Glutamatergic neuron (in vitro differentiated cells): Measurements from ENCODE around the gene IMMP1L. TPM values are rescaled to one million over a fixed set of nuclear protein-coding genes. Genes with fewer than 3 reads are reported as not detected.
A peak's percentile ranks its signal among the peaks of the same experiment; 100 is the strongest.

Source experiments
- DNase-seq: peaks from one replicate; pipeline ENCODE4 v3.0.0; 2022
- H3K27ac Mint-ChIP-seq: one replicate; pipeline ENCODE4 v1.8.0; 2020; ENCODE audit warnings: mild to moderate bottlenecking, mixed read lengths, inconsistent platforms; ENCODE audit not compliant: unreplicated experiment
- H3K27me3 Mint-ChIP-seq: one replicate; pipeline ENCODE4 v1.8.0; 2020; ENCODE audit warnings: mild to moderate bottlenecking, moderate library complexity, mixed read lengths, inconsistent platforms; ENCODE audit not compliant: unreplicated experiment
- H3K36me3 Mint-ChIP-seq: one replicate; pipeline ENCODE4 v1.8.0; 2020; ENCODE audit warnings: mild to moderate bottlenecking, mixed read lengths, inconsistent platforms; ENCODE audit not compliant: unreplicated experiment
- H3K4me1 Mint-ChIP-seq: one replicate; pipeline ENCODE4 v1.8.0; 2020; ENCODE audit warnings: mild to moderate bottlenecking, low read depth, mixed read lengths, inconsistent platforms; ENCODE audit not compliant: unreplicated experiment
- H3K4me3 Mint-ChIP-seq: one replicate; pipeline ENCODE4 v1.8.0; 2020; ENCODE audit warnings: mild to moderate bottlenecking, mixed read lengths, inconsistent platforms; ENCODE audit not compliant: unreplicated experiment
- H3K9me3 Mint-ChIP-seq: one replicate; pipeline ENCODE4 v1.8.0; 2020; ENCODE audit warnings: mild to moderate bottlenecking, moderate library complexity, mixed read lengths, inconsistent platforms; ENCODE audit not compliant: unreplicated experiment
- total RNA-seq: library from RNA; stranded (reverse); fragmentation: NEBNext Ultra II Directional; extraction: Animal tissue kit (Norgen Biotek cat#: 25700); gene quantifications from one replicate; pipeline ENCODE4 v1.2.1, GENCODE V29; 2021; ENCODE audit not compliant: unreplicated experiment
- TF ChIP-seq, protein P1 (sequence below): fragments of 200-600 bp; sonication (generic); IDR thresholded peaks from one replicate; pipeline ENCODE4 v1.5.0; 2021; ENCODE audit not compliant: partially characterized antibody, unreplicated experiment

IMMP1L gene
- total RNA-seq, 1 donor from 2014 or later = 34.3 TPM

DNA sequence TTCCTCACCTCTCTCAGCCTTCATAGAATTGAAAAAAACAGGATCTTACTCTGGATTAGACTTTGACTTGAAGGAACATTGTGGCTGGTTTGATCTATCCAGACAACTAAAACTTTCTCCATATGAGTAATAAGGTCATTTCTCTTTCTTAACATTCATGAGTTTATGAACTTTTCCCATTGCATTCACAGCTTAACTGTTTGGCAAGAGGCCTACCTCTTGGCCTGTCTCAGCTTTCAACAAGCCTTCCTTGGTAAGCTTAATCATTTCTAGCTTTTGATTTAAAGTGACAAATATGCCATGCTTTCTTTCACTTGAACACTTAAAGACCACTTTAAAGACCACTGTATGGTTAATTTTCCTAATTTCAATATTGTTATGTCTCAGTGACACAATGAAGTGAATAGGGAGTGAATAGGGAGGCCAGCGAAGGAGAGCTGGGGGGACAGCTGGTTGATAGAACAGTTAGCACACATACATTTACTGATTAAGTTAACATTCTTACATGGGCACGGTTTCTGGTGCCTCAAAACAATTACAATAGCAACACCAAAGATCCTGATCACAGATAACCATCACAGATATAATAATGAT is 17.0 kb downstream of the IMMP1L start:
- no peak overlapping the region for H3K27ac Mint-ChIP-seq
- H3K27me3 Mint-ChIP-seq = no peaks in the 10 kb centered on the region
- H3K4me1 Mint-ChIP-seq = no peaks in the 10 kb centered on the region
- H3K36me3 Mint-ChIP-seq = peaks cover 6% of the 10 kb centered on the region
- H3K9me3 Mint-ChIP-seq = peaks cover 5% of the 10 kb centered on the region
- H3K4me3 Mint-ChIP-seq = no peak overlapping the region
- TF ChIP-seq, protein P1, sequence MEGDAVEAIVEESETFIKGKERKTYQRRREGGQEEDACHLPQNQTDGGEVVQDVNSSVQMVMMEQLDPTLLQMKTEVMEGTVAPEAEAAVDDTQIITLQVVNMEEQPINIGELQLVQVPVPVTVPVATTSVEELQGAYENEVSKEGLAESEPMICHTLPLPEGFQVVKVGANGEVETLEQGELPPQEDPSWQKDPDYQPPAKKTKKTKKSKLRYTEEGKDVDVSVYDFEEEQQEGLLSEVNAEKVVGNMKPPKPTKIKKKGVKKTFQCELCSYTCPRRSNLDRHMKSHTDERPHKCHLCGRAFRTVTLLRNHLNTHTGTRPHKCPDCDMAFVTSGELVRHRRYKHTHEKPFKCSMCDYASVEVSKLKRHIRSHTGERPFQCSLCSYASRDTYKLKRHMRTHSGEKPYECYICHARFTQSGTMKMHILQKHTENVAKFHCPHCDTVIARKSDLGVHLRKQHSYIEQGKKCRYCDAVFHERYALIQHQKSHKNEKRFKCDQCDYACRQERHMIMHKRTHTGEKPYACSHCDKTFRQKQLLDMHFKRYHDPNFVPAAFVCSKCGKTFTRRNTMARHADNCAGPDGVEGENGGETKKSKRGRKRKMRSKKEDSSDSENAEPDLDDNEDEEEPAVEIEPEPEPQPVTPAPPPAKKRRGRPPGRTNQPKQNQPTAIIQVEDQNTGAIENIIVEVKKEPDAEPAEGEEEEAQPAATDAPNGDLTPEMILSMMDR = no peak
- DNase-seq = no peak

GRCh38 chr11:31487848-31488247 is 21.6 kb downstream of the IMMP1L start:
- Mint-ChIP-seq H3K9me3 (no peaks in the 10 kb centered on the region), H3K36me3 (no peaks in the 10 kb centered on the region), H3K4me1 (peaks cover 4% of the 10 kb centered on the region), H3K27ac (no peak overlapping the region), H3K27me3 (no peaks in the 10 kb centered on the region), H3K4me3 (no peak overlapping the region)
- DNase-seq = no peak
- TF ChIP-seq, protein P1 = peak; percentile 42

DNA sequence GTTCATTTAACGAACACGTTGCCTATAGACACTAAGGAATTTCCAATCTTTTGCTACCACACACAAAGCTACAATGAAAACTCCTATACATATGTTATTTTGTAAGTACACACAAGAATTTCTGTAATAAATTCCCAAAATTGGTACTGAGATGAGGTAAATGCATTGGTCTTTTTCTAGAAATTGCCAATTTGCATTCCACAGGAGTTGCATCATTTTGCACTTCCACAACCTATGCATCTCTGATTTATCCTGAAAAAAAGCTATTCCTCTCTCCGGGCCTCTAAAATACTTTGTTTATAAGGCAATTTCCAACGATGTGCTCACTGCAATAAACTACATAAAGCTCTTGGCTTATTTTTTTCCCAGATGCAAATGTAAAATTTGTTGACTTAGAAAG is 24.9 kb downstream of the IMMP1L start:
- Mint-ChIP-seq H3K9me3 (peaks cover 5% of the 10 kb centered on the region), H3K4me1 (peaks cover 11% of the 10 kb centered on the region), H3K4me3 (no peak overlapping the region), H3K27me3 (no peaks in the 10 kb centered on the region), H3K27ac (no peak overlapping the region), H3K36me3 (no peaks in the 10 kb centered on the region)
- DNase-seq = no peak
- TF ChIP-seq, protein P1 = no peak

DNA sequence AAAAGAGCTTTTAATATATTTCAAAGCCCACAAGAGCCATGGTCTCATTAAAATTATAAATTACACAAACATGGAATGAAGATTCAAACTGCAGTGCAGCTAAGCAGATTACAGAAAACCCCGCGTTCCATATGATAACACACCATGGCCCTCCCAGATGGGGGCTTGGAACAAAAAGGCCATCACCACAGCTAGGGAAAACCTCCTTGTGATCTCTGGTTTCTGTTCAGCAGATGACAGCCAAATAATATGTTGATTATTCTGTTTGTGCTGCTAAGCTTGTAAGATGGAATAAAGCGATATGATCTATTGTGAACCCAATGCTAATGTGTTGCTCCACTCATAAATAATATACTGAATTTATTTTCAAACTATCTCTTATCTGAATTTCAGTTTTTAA is 28.5 kb downstream of the IMMP1L start:
- Mint-ChIP-seq H3K27me3 (no peaks in the 10 kb centered on the region), H3K27ac (peak overlapping the region; percentile 94), H3K4me3 (no peak overlapping the region), H3K4me1 (peaks cover 23% of the 10 kb centered on the region), H3K36me3 (no peaks in the 10 kb centered on the region), H3K9me3 (peaks cover 5% of the 10 kb centered on the region)
- DNase-seq = peak; percentile 36
- TF ChIP-seq, protein P1 = no peak

DNA sequence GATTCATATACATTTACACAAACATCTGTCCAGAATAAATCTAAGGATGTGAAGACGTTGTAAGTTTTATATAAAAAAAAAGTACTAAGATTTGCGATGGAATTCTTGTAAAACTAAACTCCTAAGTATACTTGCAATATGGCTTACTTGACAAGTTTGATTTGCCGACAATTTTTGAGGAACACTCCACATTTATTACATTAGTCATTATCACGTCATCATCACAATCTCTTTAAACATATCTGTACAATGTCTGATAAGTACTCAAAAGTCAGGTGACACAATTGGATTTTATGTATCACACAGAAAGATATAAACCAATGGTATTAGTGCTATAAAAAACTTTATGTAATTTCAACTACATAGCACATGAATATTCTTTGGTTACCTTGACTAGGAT is 30.4 kb downstream of the IMMP1L start:
- no peak overlapping the region for H3K27ac Mint-ChIP-seq
- H3K4me1 Mint-ChIP-seq = peaks cover 19% of the 10 kb centered on the region
- peaks cover 5% of the 10 kb centered on the region for H3K9me3 Mint-ChIP-seq
- H3K36me3 Mint-ChIP-seq = no peaks in the 10 kb centered on the region
- no peak overlapping the region for H3K4me3 Mint-ChIP-seq
- TF ChIP-seq, protein P1 = no peak
- no peak for DNase-seq
- no peaks in the 10 kb centered on the region for H3K27me3 Mint-ChIP-seq
